ENCODE results near the gene VPREB3.

- TF ChIP-seq CTCF (IDR thresholded peaks at IDR 0.05) (no peak), POLR2A (IDR thresholded peaks at IDR 0.05) (no peak)
Observed at GRCh38 chr22:23773483-23774113, 19.4 kb upstream of the VPREB3 start.
